PC-3 (cell line): ENCODE results near the gene SIGMAR1.

Experiments
- CTCF ChIP-seq: fragments of 300-600 bp; sonication (generic); conservative IDR thresholded peaks from 2 replicates; pipeline ENCODE4 v1.5.1; 2017; ENCODE audit warnings: antibody characterized with exemption, low read depth, mild to moderate bottlenecking, low read length
- EZH2 ChIP-seq: fragments of 300-600 bp; sonication (generic); IDR thresholded peaks from one replicate; pipeline ENCODE4 v1.6.1; 2017; ENCODE audit warnings: antibody characterized with exemption, mild to moderate bottlenecking, low read length; ENCODE audit not compliant: unreplicated experiment
- EZH2phosphoT487 ChIP-seq: fragments of 300-600 bp; sonication (generic); IDR thresholded peaks from 2 replicates; pipeline ENCODE4 v1.6.1; 2018; ENCODE audit warnings: mild to moderate bottlenecking, antibody characterized with exemption, low read length, borderline replicate concordance

GRCh38 chr9:34587271-34587670 lies 50.3 kb downstream of the SIGMAR1 start:
- TF ChIP-seq CTCF, result no peak
- no peak for TF ChIP-seq EZH2
- no peak for TF ChIP-seq EZH2phosphoT487
